HL-60 (cell line): ENCODE data around the gene MAD1L1.

ENCODE experiments used
- CTCF ChIP-seq: IDR thresholded peaks from one replicate; pipeline ENCODE4 v1.5.1; 2011; ENCODE audit warnings: low read length, control low read depth, inconsistent platforms; ENCODE audit not compliant: insufficient read depth
- POLR2AphosphoS5 ChIP-seq: IDR thresholded peaks from 2 replicates; pipeline ENCODE4 v1.6.1; 2012; ENCODE audit warnings: low read depth
- SPI1 ChIP-seq: IDR thresholded peaks from 2 replicates; pipeline ENCODE4 v1.6.1; 2012; ENCODE audit warnings: low read depth, mild to moderate bottlenecking, borderline replicate concordance
- TF ChIP-seq, protein P1 (sequence below): IDR thresholded peaks from 2 replicates; pipeline ENCODE4 v1.6.1; 2012; ENCODE audit warnings: low read depth; ENCODE audit not compliant: insufficient replicate concordance

DNA sequence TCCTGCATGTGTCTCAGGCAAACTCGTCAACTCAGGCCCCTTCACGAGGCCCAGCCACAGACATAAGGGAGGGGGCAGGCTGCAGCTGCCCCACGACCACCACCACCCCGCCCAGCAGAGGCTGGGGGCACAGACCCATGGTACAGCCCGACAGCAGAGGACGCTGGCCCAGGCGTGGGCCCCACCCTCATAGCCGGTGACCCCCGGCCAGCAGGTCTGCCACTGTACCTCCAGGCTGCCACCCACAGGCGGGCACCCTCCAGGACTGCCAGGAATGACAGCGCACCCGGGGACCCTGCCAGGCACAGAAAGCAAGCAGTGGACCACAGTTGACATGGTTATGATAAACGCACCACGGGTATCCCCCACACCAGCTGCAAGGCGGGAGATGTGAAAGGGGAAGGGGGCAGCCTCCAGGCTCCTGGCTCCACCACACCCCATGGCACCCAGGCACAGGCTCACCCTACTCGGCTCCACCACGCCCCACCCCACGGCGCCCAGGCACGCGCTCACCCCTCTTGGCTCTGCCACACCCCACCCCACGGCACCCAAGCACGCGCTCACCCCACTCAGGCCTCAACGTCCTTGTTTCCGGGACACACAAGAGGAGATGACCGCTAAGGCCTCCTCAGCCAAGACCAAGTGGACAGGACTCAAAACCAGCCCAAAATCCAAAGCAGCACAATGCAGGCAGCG is 135.9 kb downstream of the MAD1L1 start:
- TF ChIP-seq POLR2AphosphoS5 (no peak), CTCF (no peak), SPI1 (no peak)
- TF ChIP-seq, protein P1, sequence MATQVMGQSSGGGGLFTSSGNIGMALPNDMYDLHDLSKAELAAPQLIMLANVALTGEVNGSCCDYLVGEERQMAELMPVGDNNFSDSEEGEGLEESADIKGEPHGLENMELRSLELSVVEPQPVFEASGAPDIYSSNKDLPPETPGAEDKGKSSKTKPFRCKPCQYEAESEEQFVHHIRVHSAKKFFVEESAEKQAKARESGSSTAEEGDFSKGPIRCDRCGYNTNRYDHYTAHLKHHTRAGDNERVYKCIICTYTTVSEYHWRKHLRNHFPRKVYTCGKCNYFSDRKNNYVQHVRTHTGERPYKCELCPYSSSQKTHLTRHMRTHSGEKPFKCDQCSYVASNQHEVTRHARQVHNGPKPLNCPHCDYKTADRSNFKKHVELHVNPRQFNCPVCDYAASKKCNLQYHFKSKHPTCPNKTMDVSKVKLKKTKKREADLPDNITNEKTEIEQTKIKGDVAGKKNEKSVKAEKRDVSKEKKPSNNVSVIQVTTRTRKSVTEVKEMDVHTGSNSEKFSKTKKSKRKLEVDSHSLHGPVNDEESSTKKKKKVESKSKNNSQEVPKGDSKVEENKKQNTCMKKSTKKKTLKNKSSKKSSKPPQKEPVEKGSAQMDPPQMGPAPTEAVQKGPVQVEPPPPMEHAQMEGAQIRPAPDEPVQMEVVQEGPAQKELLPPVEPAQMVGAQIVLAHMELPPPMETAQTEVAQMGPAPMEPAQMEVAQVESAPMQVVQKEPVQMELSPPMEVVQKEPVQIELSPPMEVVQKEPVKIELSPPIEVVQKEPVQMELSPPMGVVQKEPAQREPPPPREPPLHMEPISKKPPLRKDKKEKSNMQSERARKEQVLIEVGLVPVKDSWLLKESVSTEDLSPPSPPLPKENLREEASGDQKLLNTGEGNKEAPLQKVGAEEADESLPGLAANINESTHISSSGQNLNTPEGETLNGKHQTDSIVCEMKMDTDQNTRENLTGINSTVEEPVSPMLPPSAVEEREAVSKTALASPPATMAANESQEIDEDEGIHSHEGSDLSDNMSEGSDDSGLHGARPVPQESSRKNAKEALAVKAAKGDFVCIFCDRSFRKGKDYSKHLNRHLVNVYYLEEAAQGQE = no peak
